Right atrium auricular region (tissue), 2 donors: ENCODE results near the gene AGPS. TPM values are rescaled to one million over a fixed set of nuclear protein-coding genes. Genes with fewer than 3 reads are reported as not detected.

Source experiments
- DNase-seq: peaks from one replicate; pipeline ENCODE4 v3.0.0-alpha.2; 2019; ENCODE audit warnings: low spot score
- H3K27ac ChIP-seq, 2 donors: fragments of 200-600 bp; sonication (generic); 1 replicate in 1 of 2; 2 replicates in 1 of 2; pipeline ENCODE4 v1.5.1; 2016 to 2019
- H3K27me3 ChIP-seq, 2 donors: fragments of 200-600 bp; sonication (generic); one replicate each; pipeline versions ENCODE4 v1.5.1 to v1.6.0; 2017 to 2019
- H3K36me3 ChIP-seq: fragments of 200-600 bp; sonication (generic); one replicate; pipeline ENCODE4 v1.5.1; 2016
- H3K4me1 ChIP-seq, 2 donors: fragments of 200-600 bp; sonication (generic); one replicate each; pipeline versions ENCODE4 v1.5.1 to v1.6.0; 2017 to 2019
- H3K4me3 ChIP-seq, 2 donors: fragments of 200-600 bp; sonication (generic); 1 replicate in 1 of 2; 2 replicates in 1 of 2; pipeline ENCODE4 v1.5.1; 2017 to 2019; ENCODE audit warnings: mild to moderate bottlenecking in 1 of 2, moderate library complexity in 1 of 2
- H3K9me3 ChIP-seq, 2 donors: fragments of 200-600 bp; sonication (generic); one replicate each; pipeline ENCODE4 v1.5.1; 2019
- total RNA-seq, 2 donors: library from RNA; depleted of rRNA; stranded (reverse); fragments of >200 nt; gene quantifications; one replicate each; pipeline ENCODE4 v1.1.0, GENCODE V29; 2016
- TF ChIP-seq, protein P1 (sequence below), 2 donors: fragments of 200-600 bp; sonication (generic); IDR thresholded peaks; one replicate each; pipeline ENCODE4 v1.5.1; 2019; ENCODE audit warnings: antibody characterized with exemption in 2 of 2

Gene AGPS
- total RNA-seq, 2 donors from 2014 or later: 12.3 to 17.8 TPM

DNA sequence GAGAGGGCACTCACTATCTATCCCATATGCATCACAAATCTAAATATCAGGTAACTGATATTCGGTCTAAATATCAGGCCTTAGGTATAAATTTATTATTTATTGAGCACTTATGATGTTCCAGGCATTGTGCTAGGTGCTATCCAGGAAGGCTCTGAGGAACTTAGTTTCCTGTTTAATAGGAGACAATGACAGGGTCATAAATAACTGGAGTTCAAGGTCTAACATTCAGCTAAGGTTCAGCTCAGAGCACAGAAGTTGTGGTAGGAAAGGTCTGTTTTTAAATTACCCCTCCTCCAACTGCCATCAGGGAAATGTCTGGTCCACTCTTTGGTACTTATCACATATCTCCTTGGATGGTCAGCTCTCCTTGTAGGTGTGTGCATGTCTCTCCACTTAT is 193.6 kb downstream of the AGPS start:
- Histone ChIP-seq H3K4me1 (no peaks in the 10 kb centered on the region), H3K9me3 (no peaks in the 10 kb centered on the region), H3K4me3 (no peak overlapping the region), H3K27ac (no peak overlapping the region), H3K27me3 (no peaks in the 10 kb centered on the region), H3K36me3 (no peaks in the 10 kb centered on the region)
- TF ChIP-seq, protein P1, sequence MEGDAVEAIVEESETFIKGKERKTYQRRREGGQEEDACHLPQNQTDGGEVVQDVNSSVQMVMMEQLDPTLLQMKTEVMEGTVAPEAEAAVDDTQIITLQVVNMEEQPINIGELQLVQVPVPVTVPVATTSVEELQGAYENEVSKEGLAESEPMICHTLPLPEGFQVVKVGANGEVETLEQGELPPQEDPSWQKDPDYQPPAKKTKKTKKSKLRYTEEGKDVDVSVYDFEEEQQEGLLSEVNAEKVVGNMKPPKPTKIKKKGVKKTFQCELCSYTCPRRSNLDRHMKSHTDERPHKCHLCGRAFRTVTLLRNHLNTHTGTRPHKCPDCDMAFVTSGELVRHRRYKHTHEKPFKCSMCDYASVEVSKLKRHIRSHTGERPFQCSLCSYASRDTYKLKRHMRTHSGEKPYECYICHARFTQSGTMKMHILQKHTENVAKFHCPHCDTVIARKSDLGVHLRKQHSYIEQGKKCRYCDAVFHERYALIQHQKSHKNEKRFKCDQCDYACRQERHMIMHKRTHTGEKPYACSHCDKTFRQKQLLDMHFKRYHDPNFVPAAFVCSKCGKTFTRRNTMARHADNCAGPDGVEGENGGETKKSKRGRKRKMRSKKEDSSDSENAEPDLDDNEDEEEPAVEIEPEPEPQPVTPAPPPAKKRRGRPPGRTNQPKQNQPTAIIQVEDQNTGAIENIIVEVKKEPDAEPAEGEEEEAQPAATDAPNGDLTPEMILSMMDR (IDR thresholded peaks at IDR 0.05): no peak
- DNase-seq: no peak

DNA sequence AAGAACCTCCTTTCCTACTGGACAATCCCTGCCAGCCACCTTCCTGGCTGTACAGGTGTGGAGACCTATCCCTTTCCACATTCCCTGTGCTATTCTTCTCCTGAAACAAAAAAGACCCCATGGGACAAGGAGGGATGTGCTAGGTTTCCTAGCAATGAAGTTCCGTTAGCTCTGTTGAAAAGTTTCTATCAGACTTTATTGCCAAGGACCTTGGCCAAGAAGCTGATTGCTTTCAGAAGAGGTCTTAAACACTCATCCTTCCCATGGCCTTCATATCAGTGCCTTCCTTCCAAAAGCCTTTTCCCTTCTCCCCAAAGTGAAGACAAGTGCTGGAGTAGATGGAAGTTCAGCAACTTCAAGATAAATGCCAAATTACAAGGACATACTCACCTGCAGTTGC is 194.8 kb downstream of the AGPS start:
- Histone ChIP-seq H3K36me3 (no peaks in the 10 kb centered on the region), H3K9me3 (no peaks in the 10 kb centered on the region), H3K27me3 (no peaks in the 10 kb centered on the region), H3K4me1 (no peaks in the 10 kb centered on the region), H3K4me3 (no peak overlapping the region), H3K27ac (no peak overlapping the region)
- TF ChIP-seq, protein P1 (IDR thresholded peaks at IDR 0.05): no peak
- DNase-seq: no peak

- Histone ChIP-seq H3K4me1 (no peaks in the 10 kb centered on the region), H3K27ac (no peak overlapping the region), H3K4me3 (no peak overlapping the region), H3K36me3 (no peaks in the 10 kb centered on the region), H3K27me3 (no peaks in the 10 kb centered on the region), H3K9me3 (no peaks in the 10 kb centered on the region)
- TF ChIP-seq, protein P1 (IDR thresholded peaks at IDR 0.05): no peak
- no peak for DNase-seq
Measured at GRCh38 chr2:177588671-177589070, 196.1 kb downstream of the AGPS start.

- Histone ChIP-seq H3K4me3 (no peak overlapping the region), H3K27me3 (no peaks in the 10 kb centered on the region), H3K27ac (no peak overlapping the region), H3K4me1 (no peaks in the 10 kb centered on the region), H3K36me3 (no peaks in the 10 kb centered on the region), H3K9me3 (no peaks in the 10 kb centered on the region)
- DNase-seq: no peak
- TF ChIP-seq, protein P1 (IDR thresholded peaks at IDR 0.05): no peak
Measured at GRCh38 chr2:177589186-177589585, 196.6 kb downstream of the AGPS start.

- no peaks in the 10 kb centered on the region for H3K27me3 ChIP-seq
- no peak for DNase-seq
- H3K4me1 ChIP-seq: no peaks in the 10 kb centered on the region
- H3K36me3 ChIP-seq: no peaks in the 10 kb centered on the region
- H3K9me3 ChIP-seq: no peaks in the 10 kb centered on the region
- H3K4me3 ChIP-seq: no peak overlapping the region
- TF ChIP-seq, protein P1 (IDR thresholded peaks at IDR 0.05): no peak
- no peak overlapping the region for H3K27ac ChIP-seq
Measured at GRCh38 chr2:177592397-177592796, 199.8 kb downstream of the AGPS start.

- H3K27ac ChIP-seq: no peak overlapping the region
- no peak for DNase-seq
- H3K4me1 ChIP-seq: peaks cover 0 to 5% of the 10 kb centered on the region in 2 donors
- no peak overlapping the region for H3K4me3 ChIP-seq
- no peaks in the 10 kb centered on the region for H3K36me3 ChIP-seq
- no peaks in the 10 kb centered on the region for H3K9me3 ChIP-seq
- no peaks in the 10 kb centered on the region for H3K27me3 ChIP-seq
- TF ChIP-seq, protein P1 (IDR thresholded peaks at IDR 0.05): no peak
Measured at GRCh38 chr2:177592945-177593344, 200.4 kb downstream of the AGPS start.
